ENCODE data around the gene CNRIP1.

Gene CNRIP1

GRCh38 chr2:68284896-68285295 is 34.9 kb downstream of the CNRIP1 start:
- no peak overlapping the region for H3K4me3 ChIP-seq (ENCODE audit: low read depth, low read length)
- TF ChIP-seq, protein P1, sequence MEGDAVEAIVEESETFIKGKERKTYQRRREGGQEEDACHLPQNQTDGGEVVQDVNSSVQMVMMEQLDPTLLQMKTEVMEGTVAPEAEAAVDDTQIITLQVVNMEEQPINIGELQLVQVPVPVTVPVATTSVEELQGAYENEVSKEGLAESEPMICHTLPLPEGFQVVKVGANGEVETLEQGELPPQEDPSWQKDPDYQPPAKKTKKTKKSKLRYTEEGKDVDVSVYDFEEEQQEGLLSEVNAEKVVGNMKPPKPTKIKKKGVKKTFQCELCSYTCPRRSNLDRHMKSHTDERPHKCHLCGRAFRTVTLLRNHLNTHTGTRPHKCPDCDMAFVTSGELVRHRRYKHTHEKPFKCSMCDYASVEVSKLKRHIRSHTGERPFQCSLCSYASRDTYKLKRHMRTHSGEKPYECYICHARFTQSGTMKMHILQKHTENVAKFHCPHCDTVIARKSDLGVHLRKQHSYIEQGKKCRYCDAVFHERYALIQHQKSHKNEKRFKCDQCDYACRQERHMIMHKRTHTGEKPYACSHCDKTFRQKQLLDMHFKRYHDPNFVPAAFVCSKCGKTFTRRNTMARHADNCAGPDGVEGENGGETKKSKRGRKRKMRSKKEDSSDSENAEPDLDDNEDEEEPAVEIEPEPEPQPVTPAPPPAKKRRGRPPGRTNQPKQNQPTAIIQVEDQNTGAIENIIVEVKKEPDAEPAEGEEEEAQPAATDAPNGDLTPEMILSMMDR (IDR thresholded peaks at IDR 0.05; ENCODE audit: insufficient read depth, low read depth, low read length, missing control alignments), result no peak
- no peak for DNase-seq (ENCODE audit: low read depth)

- TF ChIP-seq, protein P1 (IDR thresholded peaks at IDR 0.05; ENCODE audit: insufficient read depth, low read depth, low read length, missing control alignments), result no peak
- H3K4me3 ChIP-seq (ENCODE audit: low read depth, low read length), result no peak overlapping the region
- DNase-seq (ENCODE audit: low read depth), result no peak
These were observed 36.3 kb downstream of the CNRIP1 start for GRCh38 chr2:68283419-68283812.

DNA sequence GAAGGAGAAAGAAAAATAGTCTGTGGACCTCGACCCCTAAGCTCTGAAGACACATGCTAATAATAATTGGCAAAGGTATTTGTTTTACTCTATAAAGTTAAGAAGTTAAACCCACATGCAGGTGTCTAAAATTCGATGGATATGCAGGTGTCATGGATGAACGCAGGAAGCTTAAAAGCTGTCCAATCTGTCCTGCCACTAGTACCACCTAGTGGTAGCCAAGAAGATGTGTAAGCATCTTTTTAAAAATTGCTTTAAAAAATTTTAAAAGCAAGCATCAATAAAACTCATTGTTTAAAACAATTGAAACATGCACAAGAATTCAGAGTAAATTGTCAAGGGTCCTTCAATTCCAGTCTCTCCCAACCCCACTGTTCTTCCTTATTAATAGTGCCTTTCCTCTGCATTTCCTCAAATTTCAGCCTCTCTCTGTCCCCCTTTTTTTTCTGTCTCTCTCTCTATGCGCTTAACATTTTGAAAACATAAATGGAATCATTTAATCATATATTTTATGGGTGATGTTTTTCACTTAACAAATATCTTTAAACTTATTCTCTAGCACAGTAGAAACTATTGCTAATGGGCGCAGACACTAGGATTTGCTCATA is 36.8 kb downstream of the CNRIP1 start:
- peak; percentile 71 for DNase-seq (ENCODE audit: low read depth)
- no peak overlapping the region for H3K4me3 ChIP-seq (ENCODE audit: low read depth, low read length)
- TF ChIP-seq, protein P1 (IDR thresholded peaks at IDR 0.05; ENCODE audit: insufficient read depth, low read depth, low read length, missing control alignments), result peak; percentile 72

DNA sequence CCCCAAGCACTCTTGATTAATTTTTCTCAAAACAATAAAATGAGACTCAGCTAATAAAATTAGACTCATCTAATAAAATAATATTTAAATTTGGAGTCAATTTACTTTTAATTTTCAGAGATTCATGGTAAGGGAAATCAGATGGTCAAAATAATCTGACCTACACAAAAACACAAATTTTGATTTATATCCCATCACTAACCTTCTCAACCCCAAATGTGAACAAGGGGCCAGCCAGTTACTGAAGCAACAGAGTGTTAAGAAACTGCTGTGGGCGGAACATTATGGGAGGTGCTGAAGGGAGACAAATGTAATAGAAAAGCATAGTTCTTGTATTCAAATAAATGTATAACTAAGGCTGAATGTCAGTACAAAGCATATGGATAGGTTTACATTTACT is 39.0 kb downstream of the CNRIP1 start:
- no peak for DNase-seq (ENCODE audit: low read depth)
- no peak overlapping the region for H3K4me3 ChIP-seq (ENCODE audit: low read depth, low read length)
- TF ChIP-seq, protein P1 (IDR thresholded peaks at IDR 0.05; ENCODE audit: insufficient read depth, low read depth, low read length, missing control alignments), result no peak

DNA sequence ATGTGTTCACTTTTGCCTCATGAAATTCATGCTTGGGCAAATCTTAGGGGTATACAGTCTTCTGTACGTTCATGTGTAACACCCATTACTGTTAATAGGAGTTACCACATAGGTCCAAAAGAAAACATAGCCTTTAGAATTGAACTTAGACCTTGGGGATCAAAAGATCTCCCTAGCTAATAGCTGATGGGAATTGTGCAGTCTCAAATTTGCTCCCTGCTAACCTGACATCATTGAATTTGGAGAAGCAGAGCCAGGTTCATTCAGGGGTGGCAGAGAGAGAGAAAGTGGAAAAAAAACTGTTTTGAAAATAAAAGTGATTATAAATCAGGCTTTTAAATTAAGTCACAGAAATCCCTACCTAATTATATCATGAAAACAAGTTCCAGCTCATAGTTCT is 39.4 kb downstream of the CNRIP1 start:
- DNase-seq (ENCODE audit: low read depth), result no peak
- H3K4me3 ChIP-seq (ENCODE audit: low read depth, low read length), result no peak overlapping the region
- TF ChIP-seq, protein P1 (IDR thresholded peaks at IDR 0.05; ENCODE audit: insufficient read depth, low read depth, low read length, missing control alignments), result no peak

DNA sequence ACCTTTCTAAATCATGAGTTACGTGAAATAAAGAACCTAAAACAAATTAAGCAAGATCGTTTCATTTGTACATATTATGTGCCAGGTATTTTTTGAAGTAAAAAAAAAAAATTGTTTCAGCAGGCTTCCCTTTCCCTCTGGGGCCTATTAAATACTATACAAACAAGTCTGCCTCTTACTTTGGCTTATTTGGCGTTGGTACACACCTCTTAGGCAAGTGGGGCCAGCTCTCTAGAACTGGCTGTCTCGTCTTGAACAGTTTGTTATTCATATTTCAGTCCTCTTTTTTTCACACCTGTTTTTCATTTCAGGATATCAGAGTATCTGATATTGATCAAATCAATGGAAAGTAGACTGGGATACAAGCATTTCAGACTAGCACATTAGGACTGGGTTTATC is 40.1 kb downstream of the CNRIP1 start:
- TF ChIP-seq, protein P1 (IDR thresholded peaks at IDR 0.05; ENCODE audit: insufficient read depth, low read depth, low read length, missing control alignments), result no peak
- DNase-seq (ENCODE audit: low read depth), result no peak
- H3K4me3 ChIP-seq (ENCODE audit: low read depth, low read length), result no peak overlapping the region

DNA sequence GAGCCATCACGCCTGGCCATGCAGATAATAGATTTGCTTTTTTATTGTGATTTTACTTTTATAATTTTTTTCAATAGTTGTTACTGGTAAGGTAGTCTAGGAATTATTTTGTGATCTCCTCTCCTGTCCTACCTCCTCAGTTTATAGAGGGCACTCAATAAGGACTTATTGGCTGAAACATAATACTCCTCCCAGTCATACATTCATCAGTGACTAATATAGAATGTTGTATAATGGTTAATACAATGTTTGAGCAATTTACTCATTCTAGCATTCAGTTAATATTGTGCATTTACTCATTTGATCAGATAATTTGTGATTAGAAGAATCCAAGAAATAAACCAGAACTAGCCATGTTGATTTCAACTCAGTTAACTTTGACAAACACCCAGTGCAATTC is 41.6 kb downstream of the CNRIP1 start:
- DNase-seq (ENCODE audit: low read depth), result no peak
- H3K4me3 ChIP-seq (ENCODE audit: low read depth, low read length), result no peak overlapping the region
- TF ChIP-seq, protein P1 (IDR thresholded peaks at IDR 0.05; ENCODE audit: insufficient read depth, low read depth, low read length, missing control alignments), result no peak
